Ishikawa (cell line): ENCODE data around the gene CEP250.

Experiments
- EGR1 ChIP-seq: IDR thresholded peaks from 2 replicates; pipeline ENCODE4 v1.6.1; 2012
- EP300 ChIP-seq: IDR thresholded peaks from 2 replicates; pipeline ENCODE4 v1.6.1; 2012; ENCODE audit warnings: borderline replicate concordance
- RAD21 ChIP-seq: IDR thresholded peaks from 2 replicates; pipeline ENCODE4 v1.6.1; 2012; ENCODE audit warnings: low read depth
- REST ChIP-seq: IDR thresholded peaks from 2 replicates; pipeline ENCODE4 v1.6.1; 2012; ENCODE audit warnings: low read depth, mild to moderate bottlenecking
- TCF12 ChIP-seq: IDR thresholded peaks from 2 replicates; pipeline ENCODE4 v1.6.1; 2012; ENCODE audit warnings: low read depth
- USF1 ChIP-seq: IDR thresholded peaks from 2 replicates; pipeline ENCODE4 v1.6.1; 2012

- TF ChIP-seq EP300: no peak
- TF ChIP-seq EGR1: no peak
- TF ChIP-seq REST: no peak
- no peak for TF ChIP-seq RAD21
- TF ChIP-seq TCF12: no peak
- TF ChIP-seq USF1: no peak
Observed at GRCh38 chr20:35497320-35497719, 41.9 kb downstream of the CEP250 start.
